Measurements from ENCODE around the gene GSE1.

The GSE1 gene

GRCh38 chr16:85606904-85607303 lies 6.2 kb upstream of the GSE1 start:
- DNase-seq (ENCODE audit: low read depth) = no peak

GRCh38 chr16:85607321-85607765 lies 5.8 kb upstream of the GSE1 start:
- DNase-seq (ENCODE audit: low read depth) = no peak

GRCh38 chr16:85607796-85608514 lies 5.2 kb upstream of the GSE1 start:
- DNase-seq (ENCODE audit: low read depth) = no peak

GRCh38 chr16:85608515-85608885 lies 4.6 kb upstream of the GSE1 start:
- DNase-seq (ENCODE audit: low read depth) = no peak

GRCh38 chr16:85608887-85609286 lies 4.2 kb upstream of the GSE1 start:
- DNase-seq (ENCODE audit: low read depth) = no peak

- no peak for DNase-seq (ENCODE audit: low read depth)
These were observed 3.6 kb upstream of the GSE1 start for GRCh38 chr16:85609539-85609938.

GRCh38 chr16:85610059-85610445 lies 3.1 kb upstream of the GSE1 start:
- no peak for DNase-seq (ENCODE audit: low read depth)

GRCh38 chr16:85610446-85611193 lies 2.5 kb upstream of the GSE1 start:
- DNase-seq (ENCODE audit: low read depth) = peak; percentile 64

- no peak for DNase-seq (ENCODE audit: low read depth)
These were observed 2.0 kb upstream of the GSE1 start for GRCh38 chr16:85611194-85611443.

GRCh38 chr16:85611444-85612190 lies 1.5 kb upstream of the GSE1 start:
- DNase-seq (ENCODE audit: low read depth) = peak; percentile 59

GRCh38 chr16:85612191-85612800 lies 826 bp upstream of the GSE1 start:
- peak; percentile 90 for DNase-seq (ENCODE audit: low read depth)

GRCh38 chr16:85613604-85614337 lies 649 bp downstream of the GSE1 start:
- no peak for DNase-seq (ENCODE audit: low read depth)

GRCh38 chr16:85614338-85615013 lies 1.4 kb downstream of the GSE1 start:
- DNase-seq (ENCODE audit: low read depth) = no peak

- DNase-seq (ENCODE audit: low read depth) = no peak
These were observed 2.1 kb downstream of the GSE1 start for GRCh38 chr16:85615014-85615851.

- peak; percentile 12 for DNase-seq (ENCODE audit: low read depth)
These were observed 2.9 kb downstream of the GSE1 start for GRCh38 chr16:85615852-85616606.

- DNase-seq (ENCODE audit: low read depth) = no peak
These were observed 3.6 kb downstream of the GSE1 start for GRCh38 chr16:85616607-85617321.

- DNase-seq (ENCODE audit: low read depth) = no peak
These were observed 4.8 kb downstream of the GSE1 start for GRCh38 chr16:85617948-85618347.

- DNase-seq (ENCODE audit: low read depth) = no peak
These were observed 5.4 kb downstream of the GSE1 start for GRCh38 chr16:85618521-85618920.

Data from HS-27A (cell line).